Mucosa of descending colon (tissue), 3 donors: ENCODE data around the gene KRTAP10-10. TPM values are rescaled to one million over a fixed set of nuclear protein-coding genes. Genes with fewer than 3 reads are reported as not detected.

Source experiments
- ATAC-seq: fragments of 200-7000 bp; cut with Tn5 transposase; one replicate; pipeline ENCODE4 v1.9.1; 2020; ENCODE audit warnings: mild to moderate bottlenecking, moderate library complexity
- DNase-seq, 3 donors: peaks; one replicate each; pipeline ENCODE4 v3.0.0-alpha.2; 2020
- H3K36me3 ChIP-seq: fragments of 200-600 bp; one replicate; pipeline ENCODE4 v1.8.0; 2021; ENCODE audit warnings: low read depth, mild to moderate bottlenecking
- H3K4me1 ChIP-seq: fragments of 200-600 bp; one replicate; pipeline ENCODE4 v1.8.0; 2021; ENCODE audit warnings: low read depth, mild to moderate bottlenecking
- H3K4me3 ChIP-seq: fragments of 200-600 bp; one replicate; pipeline ENCODE4 v1.8.0; 2021; ENCODE audit warnings: mild to moderate bottlenecking
- H3K9me3 ChIP-seq: fragments of 200-600 bp; one replicate; pipeline ENCODE4 v1.8.0; 2021; ENCODE audit warnings: mild to moderate bottlenecking
- CTCF ChIP-seq: fragments of 200-600 bp; IDR thresholded peaks from one replicate; pipeline ENCODE4 v1.8.0; 2022; ENCODE audit warnings: antibody characterized with exemption, mild to moderate bottlenecking
- intact Hi-C, 2 donors: fragments of 100-400 bp; cut with DNase I in 1 of 2; cut with micrococcal nuclease in 1 of 2; formaldehyde crosslinking; loops; one replicate each; pipeline versions ENCODE4 v1.11.0 to v1.11.1; 2022; cut with DNase I, micrococcal nuclease
- total RNA-seq, 3 donors: library from RNA; stranded (reverse); fragmentation: NEBNext Ultra II Directional in 2 of 3; extraction: Animal tissue kit (Norgen Biotek cat#: 25700) in 2 of 3; gene quantifications; one replicate each; pipeline versions ENCODE4 v1.2.1 to v1.2.4, GENCODE V29; 2021 to 2023
- donor health status: DM: no; HTN: no; CAD: no; lungs with moderate emphysema.
- donor health status: DM: no; HTN: no; CAD: no.
- donor health status: DM: no; HTN: yes; CAD: no.

Gene KRTAP10-10
- total RNA-seq, 3 donors from 2014 or later: not detected

GRCh38 chr21:44670642-44671432 is 33.7 kb downstream of the KRTAP10-10 start:
- Histone ChIP-seq H3K36me3 (no peaks in the 10 kb centered on the region), H3K4me3 (no peak overlapping the region), H3K4me1 (no peaks in the 10 kb centered on the region), H3K9me3 (peaks cover 7% of the 10 kb centered on the region)
- no peak for ATAC-seq
- DNase-seq: no peak
- intact Hi-C loops: no loop called here
- TF ChIP-seq CTCF: no peak

GRCh38 chr21:44671911-44672310 is 34.8 kb downstream of the KRTAP10-10 start:
- ATAC-seq: no peak
- H3K36me3 ChIP-seq: no peaks in the 10 kb centered on the region
- peaks cover 7% of the 10 kb centered on the region for H3K9me3 ChIP-seq
- no peak overlapping the region for H3K4me3 ChIP-seq
- TF ChIP-seq CTCF: no peak
- no peaks in the 10 kb centered on the region for H3K4me1 ChIP-seq
- no peak for DNase-seq
- intact Hi-C loops: no loop called here

GRCh38 chr21:44677881-44678280 is 40.7 kb downstream of the KRTAP10-10 start:
- H3K36me3 ChIP-seq: no peaks in the 10 kb centered on the region
- ATAC-seq (no peak), DNase-seq (no peak)
- no peak overlapping the region for H3K4me3 ChIP-seq
- H3K9me3 ChIP-seq: no peaks in the 10 kb centered on the region
- H3K4me1 ChIP-seq: no peaks in the 10 kb centered on the region
- no peak for TF ChIP-seq CTCF
- intact Hi-C loops: no loop called here

- H3K9me3 ChIP-seq: no peaks in the 10 kb centered on the region
- intact Hi-C loops: no loop called here
- H3K4me3 ChIP-seq: no peak overlapping the region
- ATAC-seq: no peak
- H3K36me3 ChIP-seq: no peaks in the 10 kb centered on the region
- no peak for DNase-seq
- H3K4me1 ChIP-seq: no peaks in the 10 kb centered on the region
- no peak for TF ChIP-seq CTCF
These were observed 44.0 kb downstream of the KRTAP10-10 start for GRCh38 chr21:44681152-44681551.

- H3K4me1 ChIP-seq: no peaks in the 10 kb centered on the region
- no peaks in the 10 kb centered on the region for H3K36me3 ChIP-seq
- H3K9me3 ChIP-seq: no peaks in the 10 kb centered on the region
- ATAC-seq (no peak), DNase-seq (no peak)
- intact Hi-C loops: no loop called here
- no peak for TF ChIP-seq CTCF
- no peak within 1 kb of the TSS for H3K4me3 ChIP-seq
These were observed 44.9 kb downstream of the KRTAP10-10 start, which contains the start of gene KRTAP12-1 for GRCh38 chr21:44681861-44682579. TSS of gene KRTAP12-1 (minus strand) at chr21:44682163. CDS start at chr21:44682123, 40 bp downstream.
